GM21423 (cell line): ENCODE results near the gene ALDH1L2.

Experiments
- ATAC-seq: cut with Tn5 transposase; IDR thresholded peaks from one replicate; pipeline ENCODE4 v1.9.1; 2021; ENCODE audit warnings: mild to moderate bottlenecking, moderate library complexity; ENCODE audit not compliant: unreplicated experiment

ALDH1L2 gene

DNA sequence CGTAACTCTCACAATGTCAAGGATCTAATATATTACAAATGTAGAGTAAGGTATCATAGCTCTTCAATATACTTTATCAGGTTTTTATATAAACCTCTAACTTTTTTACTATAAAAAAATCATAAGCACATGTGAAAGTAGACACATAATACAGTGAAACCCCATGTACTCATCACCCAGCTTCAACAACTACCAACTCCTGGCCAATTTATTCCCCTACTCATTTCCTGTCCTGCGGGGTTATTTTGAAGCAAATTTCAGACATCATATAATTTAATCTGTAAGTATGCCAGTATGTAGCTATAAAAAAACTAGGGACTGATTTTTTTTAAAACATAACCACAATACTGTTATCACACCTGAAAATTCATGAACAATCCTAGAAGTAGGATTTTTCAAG is 50.4 kb downstream of the ALDH1L2 start:
- ATAC-seq: no peak

DNA sequence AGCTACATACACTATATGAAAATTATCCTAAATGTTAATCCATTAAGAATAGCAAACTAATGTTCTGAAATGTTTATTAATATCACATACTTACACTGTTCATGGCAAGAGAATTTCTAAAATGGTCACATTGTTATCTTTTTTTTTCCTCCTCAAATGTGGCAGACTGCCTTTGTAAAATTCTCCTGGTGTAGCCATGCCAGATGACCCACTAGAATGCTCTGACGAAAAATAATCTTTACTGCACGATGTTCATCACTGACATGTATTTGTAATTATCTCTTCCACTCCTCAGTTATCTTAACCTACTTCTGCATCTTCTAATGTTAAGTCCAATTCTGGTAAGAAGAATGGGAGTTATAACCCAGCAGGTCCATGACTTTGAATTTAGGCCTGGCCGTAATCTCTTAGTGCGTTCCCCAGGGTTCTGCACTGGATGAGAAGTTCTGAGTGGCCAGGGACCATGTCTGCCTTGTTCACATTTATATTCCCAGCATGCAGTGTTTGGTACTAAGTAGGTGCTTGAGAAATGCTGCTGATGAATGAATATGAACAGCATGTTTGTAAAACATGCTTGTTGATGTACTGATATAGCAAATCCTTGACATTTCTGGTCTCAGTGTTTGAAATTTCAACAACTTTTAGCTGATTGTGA is 51.4 kb downstream of the ALDH1L2 start:
- no peak for ATAC-seq

DNA sequence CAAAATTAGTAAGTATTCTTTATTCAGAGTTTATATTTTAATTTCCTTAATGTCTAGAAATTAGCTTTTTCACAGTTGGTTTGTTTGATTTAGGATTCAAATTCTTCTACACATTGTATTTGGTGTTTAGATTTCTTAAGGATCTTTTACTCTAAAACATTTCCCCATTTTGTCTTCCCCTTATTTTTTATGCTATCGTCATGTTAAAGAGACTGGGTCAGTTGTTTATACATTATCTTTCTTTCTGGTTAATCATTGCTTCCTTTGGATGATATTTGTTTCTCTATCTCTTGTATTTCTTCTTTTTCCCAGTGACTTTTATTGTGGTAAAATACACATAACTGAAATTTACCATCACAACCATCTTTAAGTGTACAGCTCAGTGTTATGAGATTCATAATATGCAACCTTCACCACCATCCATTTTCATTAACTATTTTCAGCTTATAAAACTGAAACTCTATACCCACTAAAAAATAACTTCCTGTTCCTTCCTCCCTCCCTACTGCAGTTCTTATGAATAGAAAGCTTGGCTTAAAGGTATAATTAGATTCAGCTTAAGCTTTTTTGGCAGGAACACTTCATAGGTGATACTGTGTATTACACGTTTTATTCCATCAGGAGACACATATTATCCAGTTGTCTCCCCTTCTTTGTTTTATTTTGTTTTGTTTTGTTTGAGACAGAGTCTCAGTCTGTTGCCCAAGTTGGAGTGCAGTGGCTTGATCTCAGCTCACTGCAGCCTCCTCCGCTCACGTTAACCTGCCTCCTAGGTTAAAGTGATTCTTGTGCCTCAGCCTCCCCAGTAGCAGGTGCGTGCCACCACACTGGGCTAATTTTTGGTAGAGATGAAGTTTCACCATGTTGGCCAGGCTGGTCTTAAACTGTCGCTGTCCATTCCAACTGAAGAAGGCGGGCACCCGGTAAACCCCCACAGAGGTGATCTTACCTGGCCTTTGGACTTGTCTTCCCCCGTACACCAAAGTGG is 53.1 kb downstream of the ALDH1L2 start:
- peak; percentile 88 for ATAC-seq

DNA sequence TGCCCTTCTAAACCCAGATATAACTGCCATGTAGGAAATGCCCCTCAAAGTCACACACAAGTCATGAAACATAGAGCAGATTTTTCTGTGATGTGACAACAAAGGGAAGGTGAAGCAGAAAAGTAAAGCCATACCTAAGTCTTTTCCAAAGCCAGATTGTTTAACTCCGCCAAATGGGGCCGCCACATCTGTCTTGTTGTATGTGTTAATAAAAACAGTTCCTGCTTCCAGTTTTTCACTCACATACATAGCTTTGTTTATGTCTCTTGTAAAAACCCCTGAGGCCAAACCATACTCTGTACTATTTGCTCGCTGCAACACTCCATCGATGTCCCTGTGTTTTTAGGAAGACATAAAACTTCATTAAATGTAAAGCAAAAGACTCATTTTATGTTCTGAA is 57.8 kb downstream of the ALDH1L2 start:
- ATAC-seq: no peak

DNA sequence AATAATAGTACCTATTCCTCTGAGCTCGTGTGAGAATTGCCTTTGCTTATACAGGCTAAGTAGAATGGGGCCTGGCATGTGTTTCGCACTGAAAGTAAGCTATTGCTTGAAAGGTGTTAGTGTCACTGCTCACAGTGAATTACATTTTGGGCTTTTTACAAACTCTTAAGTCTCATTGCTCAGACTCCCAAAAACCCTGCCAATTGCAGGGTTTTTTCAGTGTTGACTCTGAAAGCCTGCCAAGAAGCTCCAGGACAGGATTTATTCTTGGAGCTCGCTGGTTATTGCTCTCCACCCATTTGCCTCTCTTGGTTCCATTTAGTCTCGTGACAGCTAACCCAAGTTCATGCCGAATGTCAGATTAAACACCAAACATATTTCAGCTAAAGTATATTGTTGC is 58.4 kb downstream of the ALDH1L2 start:
- ATAC-seq: no peak

DNA sequence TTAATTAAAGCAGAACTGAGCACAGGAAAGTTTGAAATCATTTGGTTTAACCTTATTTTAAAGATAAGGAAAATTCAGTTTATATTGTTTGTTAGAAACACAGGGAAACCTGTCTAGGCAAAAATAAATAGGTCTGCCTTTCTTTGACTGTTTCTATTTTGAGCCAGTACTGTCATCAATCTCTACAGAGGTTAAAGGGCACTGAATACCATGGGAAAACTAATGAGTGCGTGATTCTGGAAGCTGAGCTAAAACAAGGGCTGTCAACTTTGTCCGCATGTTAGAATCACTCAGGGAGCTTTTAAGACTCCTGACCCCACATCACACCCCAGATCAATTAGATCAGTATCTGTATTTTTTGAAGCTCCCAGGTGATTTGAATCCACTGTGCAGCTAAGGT is 59.3 kb downstream of the ALDH1L2 start:
- ATAC-seq: no peak

DNA sequence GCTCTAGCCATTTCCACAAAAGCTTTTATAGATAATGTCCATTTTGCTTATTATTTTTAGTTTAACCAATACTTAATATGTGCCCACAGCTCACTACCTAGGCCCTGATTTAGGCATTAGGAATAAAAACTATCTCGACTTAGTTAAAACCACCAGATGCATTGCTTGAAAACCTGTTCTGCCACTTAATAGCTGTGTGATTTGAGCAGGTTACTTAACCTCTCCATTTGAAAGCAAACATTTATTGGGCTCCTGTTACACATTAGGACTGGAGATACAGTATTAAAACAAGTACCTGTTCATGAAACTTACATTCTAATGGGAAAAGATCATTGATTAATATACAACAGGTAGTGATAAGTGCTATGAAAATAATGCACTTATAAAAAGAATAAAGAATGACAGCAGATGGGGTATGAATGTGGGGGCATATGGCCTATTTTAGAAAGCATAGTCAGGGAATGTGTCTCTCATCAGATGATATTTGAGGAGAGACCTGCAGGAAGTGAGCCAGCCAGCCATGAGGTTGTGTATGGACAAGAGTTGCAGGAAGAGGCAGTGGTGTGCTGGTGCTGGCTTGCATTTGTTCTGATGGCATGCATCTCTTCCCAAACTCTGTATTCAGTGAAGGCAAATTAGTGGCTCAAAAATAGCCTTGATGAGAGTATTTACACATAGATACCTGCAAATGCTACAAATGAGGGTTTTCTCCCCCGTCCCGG is 63.9 kb downstream of the ALDH1L2 start:
- no peak for ATAC-seq

DNA sequence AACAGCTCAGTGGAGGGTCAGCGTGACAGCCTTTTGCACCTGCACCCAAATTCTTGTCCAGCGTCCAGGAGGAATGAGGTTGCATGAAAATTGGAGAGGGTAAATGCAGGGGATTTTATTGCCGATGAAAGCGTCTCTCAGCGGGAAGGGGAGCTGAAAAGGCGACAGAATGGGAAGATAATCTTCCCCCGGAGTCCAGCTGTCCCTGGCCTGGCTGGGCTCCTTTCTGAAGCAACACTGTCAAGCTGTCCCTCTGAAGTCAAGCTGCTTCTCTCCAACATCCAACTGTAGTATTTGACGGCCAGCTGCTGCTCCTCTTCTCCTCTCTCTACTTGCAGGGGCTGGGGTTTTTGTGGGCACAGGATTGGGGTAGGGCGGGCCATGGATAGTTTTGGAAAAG is 65.5 kb downstream of the ALDH1L2 start:
- ATAC-seq: no peak

DNA sequence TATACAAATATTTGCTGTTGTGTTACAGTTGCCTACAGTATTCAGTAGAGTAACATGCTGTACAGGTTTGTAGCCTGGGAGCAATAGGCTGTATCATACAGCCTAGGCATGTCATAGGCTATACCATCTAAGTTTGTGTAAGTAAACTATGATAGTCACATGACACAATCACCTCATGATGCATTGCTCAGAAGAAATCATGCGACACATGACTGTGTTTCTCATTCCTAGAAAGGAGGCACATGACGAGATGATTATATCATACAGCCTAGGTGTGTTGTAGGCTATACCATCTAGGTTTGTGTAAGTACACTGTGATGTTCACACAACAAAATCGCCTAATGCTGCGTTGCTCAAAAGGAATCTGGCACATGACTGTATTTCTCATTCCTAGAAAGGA is 66.2 kb downstream of the ALDH1L2 start:
- no peak for ATAC-seq

DNA sequence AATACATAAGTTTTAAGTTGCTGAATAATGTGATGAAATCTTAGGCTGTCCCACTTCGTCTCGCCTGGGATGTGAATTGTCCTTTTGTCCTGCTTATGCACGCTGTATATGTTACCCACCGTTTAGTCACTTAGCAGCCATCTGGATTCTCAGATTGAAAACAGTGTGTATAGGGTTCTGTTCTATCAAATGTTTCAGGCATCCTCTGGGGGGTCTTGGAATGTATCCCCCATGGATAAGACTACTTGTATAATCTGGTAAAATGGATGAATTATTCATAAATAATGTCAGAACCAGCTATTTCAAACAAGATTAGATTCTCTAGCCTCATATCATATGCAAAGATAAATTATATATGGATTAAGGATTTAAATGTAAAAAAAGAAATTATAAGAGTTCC is 68.7 kb downstream of the ALDH1L2 start:
- ATAC-seq: no peak

DNA sequence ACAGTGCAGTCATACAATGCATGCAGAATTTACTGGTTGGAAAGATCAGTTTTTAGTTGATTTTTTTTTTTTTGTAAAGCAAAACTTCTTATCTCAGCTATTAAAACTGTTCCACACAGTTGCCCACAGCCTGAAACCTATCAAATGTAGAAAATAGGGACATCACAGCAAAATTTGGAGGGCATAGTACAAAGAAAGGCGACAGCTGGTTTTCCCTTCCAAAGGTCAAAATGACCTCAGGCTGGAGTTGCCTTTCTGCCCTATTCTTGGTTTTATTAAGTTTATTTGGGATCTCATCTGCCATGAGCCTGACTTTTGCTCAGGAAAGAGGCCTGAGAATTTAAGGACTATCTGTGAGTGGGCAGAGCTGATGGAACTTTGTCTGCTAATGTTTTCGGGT is 69.7 kb downstream of the ALDH1L2 start:
- no peak for ATAC-seq

DNA sequence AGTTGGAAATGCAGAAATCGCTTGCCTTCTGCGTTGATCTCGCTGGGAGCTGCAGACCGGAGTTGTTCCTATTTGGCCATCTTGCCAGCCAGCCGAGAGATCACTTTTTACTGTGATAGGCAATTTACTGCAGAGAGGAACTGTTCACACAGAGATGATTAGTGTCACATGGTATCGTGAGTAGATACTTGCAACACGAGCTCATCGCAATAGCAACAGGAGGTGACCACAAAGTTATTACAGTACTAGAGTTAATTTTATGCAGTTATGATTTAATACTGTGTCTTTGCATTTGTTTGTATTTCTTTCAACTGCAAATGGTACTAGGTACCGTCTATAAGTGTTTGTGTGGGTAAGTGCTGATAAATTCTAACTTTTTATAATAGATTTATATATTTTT is 70.4 kb downstream of the ALDH1L2 start:
- ATAC-seq: no peak

DNA sequence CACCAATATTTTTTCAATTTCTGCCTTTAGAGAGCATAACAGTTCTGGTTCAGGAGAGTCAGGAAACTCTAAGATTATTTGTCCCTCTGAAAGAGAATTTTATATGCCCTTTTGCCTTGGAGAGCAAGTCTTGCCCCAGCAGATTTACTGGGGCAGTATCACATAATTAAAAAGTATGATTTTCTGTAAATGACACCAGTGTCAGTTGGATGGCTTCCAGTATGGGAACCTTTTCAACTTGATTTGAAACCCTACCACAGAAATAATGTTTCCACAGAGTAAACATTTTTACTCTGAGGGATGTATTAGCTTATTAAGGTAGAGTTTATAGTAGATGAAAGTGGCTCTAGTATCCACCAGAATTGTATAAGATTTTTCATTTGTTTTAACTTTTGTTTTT is 82.8 kb downstream of the ALDH1L2 start:
- ATAC-seq: no peak

DNA sequence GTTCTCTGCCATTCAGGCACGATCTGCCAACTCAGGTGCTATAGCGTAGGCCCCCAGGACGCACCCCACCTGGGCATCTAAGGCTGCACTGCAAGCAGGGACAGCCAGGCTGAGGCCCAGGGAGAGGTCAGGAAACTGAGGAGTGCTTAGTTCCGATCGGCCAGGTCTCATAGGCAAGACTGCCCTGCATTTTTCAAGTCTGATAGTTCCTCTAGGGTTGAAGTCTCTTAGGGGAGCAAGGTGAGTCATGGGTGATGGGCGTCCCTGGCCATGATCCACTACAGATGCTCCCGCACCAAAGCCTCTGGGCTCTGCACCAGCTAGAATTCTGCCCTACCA is 84.9 kb downstream of the ALDH1L2 start:
- no peak for ATAC-seq

DNA sequence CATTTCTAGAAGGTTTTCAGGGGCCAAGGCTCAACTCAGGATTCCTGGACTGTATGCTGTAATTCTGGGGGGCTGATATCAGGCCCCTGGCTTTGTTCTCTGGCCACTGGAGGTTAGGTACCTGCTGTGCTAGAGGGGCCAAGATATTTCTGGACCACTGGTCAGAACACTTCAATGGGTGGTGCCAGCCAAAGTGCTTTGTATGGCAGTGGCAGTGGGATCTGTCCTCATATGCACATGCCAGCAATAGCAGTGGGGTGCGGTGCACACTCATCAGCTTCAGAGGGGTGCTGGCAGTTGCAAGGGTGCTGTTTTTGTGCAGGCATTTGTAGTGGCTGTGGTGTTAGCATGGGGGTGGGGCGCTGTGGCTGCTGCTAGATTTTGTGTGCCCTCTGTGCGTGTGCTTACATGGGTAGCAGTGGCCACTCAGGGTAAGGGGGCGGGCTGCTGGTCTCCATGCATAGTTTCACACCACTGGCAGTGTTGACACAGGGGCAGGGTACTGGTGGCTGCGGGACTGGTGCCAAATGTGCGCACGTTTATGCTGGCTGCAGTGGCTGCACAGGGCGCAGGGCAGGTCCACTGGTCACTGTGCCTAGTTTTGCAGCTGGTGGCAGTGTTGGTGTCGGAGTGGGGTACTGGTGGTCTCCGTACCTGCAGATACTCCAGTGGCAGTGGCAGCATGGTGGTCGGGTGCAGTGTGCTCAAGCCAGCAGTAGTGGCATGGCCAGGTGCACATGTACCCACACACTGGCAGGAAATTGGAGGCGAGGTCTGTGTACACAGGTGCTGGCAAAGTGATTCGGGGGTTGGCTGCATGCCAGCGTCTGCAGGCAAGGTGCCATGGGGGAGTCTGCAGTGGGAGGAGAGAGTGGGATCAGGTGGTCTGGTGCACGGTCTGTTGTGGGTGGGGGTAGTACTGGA is 85.6 kb downstream of the ALDH1L2 start:
- ATAC-seq: no peak

DNA sequence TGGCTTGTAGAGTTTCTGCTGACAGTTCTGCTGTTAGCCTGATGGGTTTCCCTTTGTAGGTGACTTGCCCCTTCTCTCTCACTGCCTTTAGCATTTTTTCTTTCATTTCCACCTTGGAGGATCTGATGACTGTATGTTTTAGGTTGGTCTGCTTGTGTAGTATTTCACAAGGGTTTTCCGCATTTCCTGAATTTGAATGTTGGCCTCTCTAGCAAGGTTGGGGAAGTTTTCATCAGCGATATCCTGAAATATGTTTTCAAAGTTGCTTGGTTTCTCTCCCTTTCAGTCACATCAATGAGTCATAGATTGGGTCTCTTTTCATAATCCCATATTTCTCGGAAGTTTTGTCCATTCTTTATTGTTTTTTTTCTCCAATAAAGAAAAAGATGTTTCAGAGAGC is 86.7 kb downstream of the ALDH1L2 start:
- no peak for ATAC-seq

DNA sequence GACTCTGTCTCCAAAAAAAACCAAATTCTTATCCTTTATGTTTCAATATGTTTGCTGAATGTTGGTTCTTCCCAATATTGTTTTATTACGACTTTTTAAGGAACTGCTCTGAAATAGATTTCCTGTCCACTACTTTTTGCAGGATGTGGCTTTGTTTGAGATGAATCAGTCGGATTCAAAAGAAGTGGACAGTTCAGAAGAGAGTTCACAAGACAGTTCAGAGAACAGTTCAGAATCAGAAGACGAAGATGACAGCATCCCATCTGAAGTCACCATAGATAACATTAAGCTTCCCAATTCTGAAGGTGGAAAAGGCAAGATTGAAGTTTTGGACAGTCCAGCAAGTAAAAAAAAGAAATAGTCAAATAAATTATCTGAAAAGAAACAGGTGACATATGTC is 89.9 kb downstream of the ALDH1L2 start:
- no peak for ATAC-seq

DNA sequence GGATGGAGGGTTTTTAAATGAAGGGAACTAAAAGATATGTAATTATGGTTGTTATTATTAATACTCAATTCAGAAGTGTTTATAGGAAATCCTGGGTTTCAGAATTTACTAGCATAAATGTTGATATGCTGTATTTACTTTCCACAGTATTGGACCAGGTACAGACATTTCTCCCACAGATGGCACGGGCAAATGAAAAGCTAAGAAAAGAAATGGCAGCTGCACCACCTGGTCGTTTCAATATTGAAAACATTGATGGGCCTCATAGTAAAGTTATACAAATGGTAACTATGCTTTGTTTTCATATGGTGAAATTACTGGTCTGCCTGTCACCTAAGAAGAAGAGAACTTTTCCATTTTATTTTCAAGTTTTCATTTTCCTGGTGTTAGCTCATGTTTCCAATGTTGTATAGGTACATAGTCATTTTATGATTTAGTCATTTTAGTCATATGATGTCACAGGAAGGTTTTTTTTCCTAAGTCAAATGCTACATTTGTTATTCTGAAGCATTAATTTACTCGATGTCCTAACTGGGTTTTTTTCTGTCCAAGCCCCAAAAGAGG is 92.6 kb downstream of the ALDH1L2 start:
- ATAC-seq: no peak

DNA sequence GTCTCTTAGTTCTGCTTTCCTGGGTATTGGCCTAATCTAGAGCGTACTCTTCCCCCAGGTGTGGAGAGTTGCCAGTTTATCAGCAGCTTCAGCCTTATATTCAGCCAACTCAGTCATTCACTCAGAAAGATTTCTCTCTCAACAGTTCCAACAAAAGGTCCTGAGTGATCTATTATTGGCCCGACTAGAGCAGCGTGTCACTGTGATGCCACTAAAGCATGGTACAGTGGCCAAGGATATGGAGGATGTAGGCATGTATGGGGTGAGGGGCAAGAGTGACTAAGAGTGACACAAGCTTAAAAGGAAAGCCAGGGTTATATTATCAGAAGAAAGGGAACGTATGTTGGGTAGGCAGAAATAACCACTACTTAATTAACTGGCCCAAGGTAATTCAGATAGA is 93.3 kb downstream of the ALDH1L2 start:
- no peak for ATAC-seq
